GM23338 (cell line): Measurements from ENCODE around the gene KLK6. TPM values are rescaled to one million over a fixed set of nuclear protein-coding genes. Genes with fewer than 3 reads are reported as not detected.

Experiments
- ATAC-seq: fragments of 200-7000 bp; cut with Tn5 transposase; 3 replicates; pipeline ENCODE4 v1.9.1; 2020
- DNase-seq: peaks from one replicate; pipeline ENCODE4 v3.0.0-alpha.2; 2015; ENCODE audit warnings: low spot score
- H2AFZ ChIP-seq: fragments of 200-600 bp; sonication (generic); 2 replicates; pipeline ENCODE4 v1.8.0; 2016; ENCODE audit warnings: antibody characterized with exemption, mild to moderate bottlenecking, moderate library complexity
- H3F3A ChIP-seq: fragments of 200-600 bp; sonication (generic); replicated peaks from 2 replicates; pipeline ENCODE4 v1.8.0; 2017; ENCODE audit warnings: antibody characterized with exemption, mixed run types, low read depth
- H3K27ac ChIP-seq: fragments of 200-600 bp; sonication (generic); 2 replicates; pipeline ENCODE4 v1.6.1; 2016; ENCODE audit warnings: low read depth
- H3K27me3 ChIP-seq: fragments of 200-600 bp; sonication (generic); 2 replicates; pipeline ENCODE4 v1.8.0; 2016; ENCODE audit warnings: mild to moderate bottlenecking, mixed run types, moderate library complexity; ENCODE audit not compliant: insufficient read depth
- H3K36me3 ChIP-seq: fragments of 200-600 bp; sonication (generic); 2 replicates; pipeline ENCODE4 v1.8.0; 2016; ENCODE audit warnings: mild to moderate bottlenecking; ENCODE audit not compliant: insufficient read depth
- H3K4me1 ChIP-seq: fragments of 200-600 bp; sonication (generic); 2 replicates; pipeline ENCODE4 v1.8.0; 2016; ENCODE audit warnings: mild to moderate bottlenecking, moderate library complexity; ENCODE audit not compliant: insufficient read depth
- H3K4me2 ChIP-seq: fragments of 200-600 bp; sonication (generic); 2 replicates; pipeline ENCODE4 v1.7.1; 2017; ENCODE audit warnings: mixed run types
- H3K4me3 ChIP-seq: fragments of 200-600 bp; sonication (generic); 2 replicates; pipeline ENCODE4 v1.6.1; 2016; ENCODE audit warnings: mixed run types
- H3K79me2 ChIP-seq: fragments of 200-600 bp; sonication (generic); replicated peaks from 2 replicates; pipeline ENCODE4 v1.8.0; 2017; ENCODE audit warnings: mild to moderate bottlenecking; ENCODE audit not compliant: insufficient read depth
- H3K9me2 ChIP-seq: fragments of 200-600 bp; sonication (generic); 2 replicates; pipeline ENCODE4 v1.8.0; 2017; ENCODE audit not compliant: insufficient read depth
- H4K20me1 ChIP-seq: fragments of 200-600 bp; sonication (generic); replicated peaks from 2 replicates; pipeline ENCODE4 v1.8.0; 2017; ENCODE audit warnings: mild to moderate bottlenecking; ENCODE audit not compliant: insufficient read depth
- H3K27ac Mint-ChIP-seq: 2 replicates; pipeline ENCODE4 v1.8.0; 2020; ENCODE audit warnings: inconsistent platforms, mild to moderate bottlenecking, moderate library complexity, mixed read lengths
- H3K27me3 Mint-ChIP-seq: 3 replicates; pipeline ENCODE4 v1.8.0; 2022; ENCODE audit warnings: low read depth, mild to moderate bottlenecking, moderate library complexity, mixed read lengths, inconsistent platforms; ENCODE audit not compliant: insufficient read depth, poor library complexity
- H3K36me3 Mint-ChIP-seq: 3 replicates; pipeline ENCODE4 v1.8.0; 2021; ENCODE audit warnings: low read depth, mild to moderate bottlenecking, inconsistent platforms, moderate library complexity, mixed read lengths
- H3K4me1 Mint-ChIP-seq: 3 replicates; pipeline ENCODE4 v1.8.0; 2020; ENCODE audit warnings: mild to moderate bottlenecking, inconsistent platforms, mixed read lengths
- H3K4me3 Mint-ChIP-seq: 3 replicates; pipeline ENCODE4 v1.8.0; 2021; ENCODE audit warnings: moderate library complexity, mild to moderate bottlenecking, inconsistent platforms, mixed read lengths
- H3K9me3 Mint-ChIP-seq: 3 replicates; pipeline ENCODE4 v1.8.0; 2020; ENCODE audit warnings: moderate library complexity, mild to moderate bottlenecking, inconsistent platforms, mixed read lengths
- CREB1 ChIP-seq: fragments of 250-450 bp; sonication (Bioruptor Pico); IDR thresholded peaks from 2 replicates; pipeline ENCODE4 v1.5.0; 2020; ENCODE audit warnings: low read depth, mild to moderate bottlenecking, moderate library complexity
- EZH2 ChIP-seq: fragments of 200-600 bp; sonication (generic); IDR thresholded peaks from one replicate; pipeline ENCODE4 v1.8.0; 2017; ENCODE audit warnings: antibody characterized with exemption, mild to moderate bottlenecking, low read depth; ENCODE audit not compliant: unreplicated experiment
- EZH2phosphoT487 ChIP-seq: fragments of 200-600 bp; sonication (generic); IDR thresholded peaks from one replicate; pipeline ENCODE4 v1.8.1; 2018; ENCODE audit warnings: antibody characterized with exemption; ENCODE audit not compliant: unreplicated experiment
- JUNB ChIP-seq: IDR thresholded peaks from one replicate; pipeline ENCODE4 v1.6.1; 2016; ENCODE audit warnings: antibody characterized with exemption; ENCODE audit not compliant: unreplicated experiment
- NANOG ChIP-seq: IDR thresholded peaks from 2 replicates; pipeline ENCODE4 v1.6.1; 2016; ENCODE audit warnings: antibody characterized with exemption, borderline replicate concordance
- POLR2AphosphoS5 ChIP-seq: IDR thresholded peaks from 2 replicates; pipeline ENCODE4 v1.6.1; 2016; ENCODE audit warnings: antibody characterized with exemption, low read depth
- STAT1 ChIP-seq: IDR thresholded peaks from one replicate; pipeline ENCODE4 v1.6.1; 2016; ENCODE audit warnings: antibody characterized with exemption; ENCODE audit not compliant: unreplicated experiment
- ZNF331 ChIP-seq: fragments of 250-450 bp; sonication (Bioruptor Pico); IDR thresholded peaks from 2 replicates; pipeline ENCODE4 v1.5.0; 2020; ENCODE audit warnings: low read depth, mild to moderate bottlenecking, moderate library complexity
- polyA plus RNA-seq: library from polyadenylated mRNA; unstranded; fragments of >200 nt; fragmentation: Nextera tagmentation; extraction: Ambion mirVana; gene quantifications from 2 replicates; pipeline ENCODE4 v1.2.1, GENCODE V29; 2016
- total RNA-seq: library from RNA; depleted of rRNA; stranded (reverse); fragments of >200 nt; shearing (Covaris generic); gene quantifications from 2 replicates; pipeline ENCODE4 v1.2.3, GENCODE V29; 2014
- TF ChIP-seq, protein P1 (sequence below), 2 experiments: fragments of 200-600 bp in 1 of 2; sonication (generic) in 1 of 2; conservative IDR thresholded peaks; 2 replicates each; pipeline versions ENCODE4 v1.5.1 to v1.6.1; 2016 to 2017; ENCODE audit warnings: antibody characterized with exemption in 2 of 2, low read depth in 2 of 2, mild to moderate bottlenecking in 2 of 2, moderate library complexity in 1 of 2
- TF ChIP-seq, protein P2 (sequence below): IDR thresholded peaks from 2 replicates; pipeline ENCODE4 v1.6.1; 2016; ENCODE audit warnings: antibody characterized with exemption
- TF ChIP-seq, protein P3 (sequence below): IDR thresholded peaks from one replicate; pipeline ENCODE4 v1.6.1; 2018; ENCODE audit warnings: antibody characterized with exemption; ENCODE audit not compliant: unreplicated experiment

The KLK6 gene
- total and polyA plus RNA-seq, 2 experiments from 2014 or later: 0.47 to 0.56 TPM

DNA sequence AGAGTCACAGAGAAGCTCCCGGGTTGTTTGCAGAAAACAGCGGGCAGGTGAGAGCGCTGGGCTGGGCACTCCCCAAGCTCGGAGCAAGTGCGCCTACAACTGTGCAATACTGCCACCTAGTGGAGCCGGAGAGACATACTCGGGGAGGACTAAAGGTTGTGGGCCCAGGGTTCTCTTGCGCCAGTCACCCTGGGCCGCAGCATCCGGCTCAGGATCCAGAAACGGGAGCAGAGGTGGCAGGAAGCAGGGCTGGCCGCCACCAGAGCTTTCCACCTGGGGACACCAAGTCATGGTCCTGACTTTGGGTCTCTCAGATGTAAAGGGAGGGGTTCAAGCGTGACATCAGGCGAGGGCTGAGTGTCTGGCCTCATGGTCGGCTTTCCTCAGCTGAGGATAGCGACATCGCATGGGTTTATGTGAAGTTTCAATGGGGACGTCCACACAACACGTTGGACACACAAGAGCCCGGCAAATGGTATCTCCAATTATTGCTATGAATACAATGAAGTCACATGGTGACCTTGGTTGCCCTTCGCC lies 47.0 kb downstream of the KLK6 start:
- Mint-ChIP-seq H3K4me3 (no peak overlapping the region), H3K9me3 (no peaks in the 10 kb centered on the region), H3K27me3 (peaks cover 4% of the 10 kb centered on the region), H3K36me3 (no peaks in the 10 kb centered on the region), H3K4me1 (peaks cover 11% of the 10 kb centered on the region), H3K27ac (no peak overlapping the region; the same call in 1 of the 2 replicates)
- no peaks in the 10 kb centered on the region for H3K36me3 ChIP-seq
- no peaks in the 10 kb centered on the region for H4K20me1 ChIP-seq
- peak overlapping the region; percentile 57 for H3K4me2 ChIP-seq
- H3K4me3 ChIP-seq: 0 out of 2 replicates have a peak overlapping the region, but pooled peaks have one; percentile 9
- DNase-seq (peak; percentile 95), ATAC-seq (peak; percentile 100)
- no peaks in the 10 kb centered on the region for H3K27me3 ChIP-seq
- no peak overlapping the region for H2AFZ ChIP-seq
- no peak overlapping the region for H3K27ac ChIP-seq
- H3K79me2 ChIP-seq: no peaks in the 10 kb centered on the region
- H3K4me1 ChIP-seq: peaks cover 10% of the 10 kb centered on the region; the same call in 1 of the 2 replicates
- TF ChIP-seq, protein P1, sequence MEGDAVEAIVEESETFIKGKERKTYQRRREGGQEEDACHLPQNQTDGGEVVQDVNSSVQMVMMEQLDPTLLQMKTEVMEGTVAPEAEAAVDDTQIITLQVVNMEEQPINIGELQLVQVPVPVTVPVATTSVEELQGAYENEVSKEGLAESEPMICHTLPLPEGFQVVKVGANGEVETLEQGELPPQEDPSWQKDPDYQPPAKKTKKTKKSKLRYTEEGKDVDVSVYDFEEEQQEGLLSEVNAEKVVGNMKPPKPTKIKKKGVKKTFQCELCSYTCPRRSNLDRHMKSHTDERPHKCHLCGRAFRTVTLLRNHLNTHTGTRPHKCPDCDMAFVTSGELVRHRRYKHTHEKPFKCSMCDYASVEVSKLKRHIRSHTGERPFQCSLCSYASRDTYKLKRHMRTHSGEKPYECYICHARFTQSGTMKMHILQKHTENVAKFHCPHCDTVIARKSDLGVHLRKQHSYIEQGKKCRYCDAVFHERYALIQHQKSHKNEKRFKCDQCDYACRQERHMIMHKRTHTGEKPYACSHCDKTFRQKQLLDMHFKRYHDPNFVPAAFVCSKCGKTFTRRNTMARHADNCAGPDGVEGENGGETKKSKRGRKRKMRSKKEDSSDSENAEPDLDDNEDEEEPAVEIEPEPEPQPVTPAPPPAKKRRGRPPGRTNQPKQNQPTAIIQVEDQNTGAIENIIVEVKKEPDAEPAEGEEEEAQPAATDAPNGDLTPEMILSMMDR (conservative IDR thresholded peaks at IDR 0.05; ENCODE audit: low read depth in 2 of 2): peak; percentile 83 to 97
- TF ChIP-seq JUNB (no peak), POLR2AphosphoS5 (no peak), EZH2phosphoT487 (no peak)
- no peaks in the 10 kb centered on the region for H3F3A ChIP-seq
- no peaks in the 10 kb centered on the region for H3K9me2 ChIP-seq

DNA sequence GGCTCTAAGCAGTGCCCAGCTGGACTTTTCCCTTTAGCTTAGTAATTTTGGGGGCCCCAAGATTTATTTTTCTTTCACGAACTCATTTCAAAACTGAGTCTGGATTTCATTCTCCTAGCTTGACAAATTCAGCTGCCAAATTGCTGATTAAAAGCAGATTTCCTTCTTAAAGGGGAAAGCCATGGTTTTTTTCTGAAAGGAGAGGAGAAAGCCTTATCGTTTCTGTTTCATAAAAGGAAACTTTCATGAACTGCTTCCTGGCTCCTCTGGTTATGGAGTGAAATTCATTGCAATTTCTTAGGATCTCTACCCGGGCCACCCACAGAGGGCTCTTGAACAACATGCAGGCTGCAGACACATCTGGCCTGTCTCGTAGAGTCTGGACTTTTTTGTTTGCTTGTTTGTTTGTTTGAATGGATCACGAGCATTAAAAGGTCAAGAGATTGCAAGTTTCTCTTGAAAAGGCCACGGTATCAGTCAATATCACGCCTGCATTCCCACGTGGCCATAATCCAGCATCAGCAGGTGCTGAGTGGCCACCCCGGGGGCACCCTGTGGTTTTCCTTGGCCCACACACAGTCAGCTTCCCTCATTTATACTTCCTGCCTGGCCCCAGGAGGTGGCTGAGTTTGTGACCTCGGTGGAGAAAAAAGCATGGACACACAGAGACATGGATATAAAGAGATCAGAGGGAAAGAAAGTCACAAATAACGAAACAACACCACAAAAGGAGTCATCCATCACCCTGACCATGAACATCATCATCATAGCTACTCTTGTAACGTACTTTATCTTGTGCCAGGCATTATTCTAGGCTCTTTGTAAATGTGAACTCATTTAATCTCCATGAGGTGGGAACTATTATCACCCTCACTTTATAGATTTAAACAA lies 47.7 kb downstream of the KLK6 start:
- Histone ChIP-seq H3K27ac (no peak overlapping the region), H3K4me2 (peak overlapping the region; percentile 57), H3K4me3 (peak overlapping the region; percentile 9; the same call in 1 of the 2 replicates), H3F3A (no peaks in the 10 kb centered on the region), H3K27me3 (no peaks in the 10 kb centered on the region), H3K79me2 (no peaks in the 10 kb centered on the region), H2AFZ (peak overlapping the region; percentile 34), H3K4me1 (peaks cover 10% of the 10 kb centered on the region; the same call in 1 of the 2 replicates), H4K20me1 (no peaks in the 10 kb centered on the region), H3K9me2 (no peaks in the 10 kb centered on the region), H3K36me3 (no peaks in the 10 kb centered on the region)
- ATAC-seq: peak; percentile 50
- H3K36me3 Mint-ChIP-seq: no peaks in the 10 kb centered on the region
- H3K4me3 Mint-ChIP-seq: peak overlapping the region; percentile 13; the same call in 1 of the 3 replicates
- H3K4me1 Mint-ChIP-seq: peaks cover 11% of the 10 kb centered on the region
- H3K9me3 Mint-ChIP-seq: no peaks in the 10 kb centered on the region
- DNase-seq: peak; percentile 36
- no peak overlapping the region for H3K27ac Mint-ChIP-seq
- peaks cover 4% of the 10 kb centered on the region for H3K27me3 Mint-ChIP-seq
- TF ChIP-seq CREB1 (CRISPR knock-in tag) (no peak), EZH2 (no peak), STAT1 (no peak), ZNF331 (CRISPR knock-in tag) (no peak), NANOG (no peak), JUNB (no peak)
- TF ChIP-seq, protein P2, sequence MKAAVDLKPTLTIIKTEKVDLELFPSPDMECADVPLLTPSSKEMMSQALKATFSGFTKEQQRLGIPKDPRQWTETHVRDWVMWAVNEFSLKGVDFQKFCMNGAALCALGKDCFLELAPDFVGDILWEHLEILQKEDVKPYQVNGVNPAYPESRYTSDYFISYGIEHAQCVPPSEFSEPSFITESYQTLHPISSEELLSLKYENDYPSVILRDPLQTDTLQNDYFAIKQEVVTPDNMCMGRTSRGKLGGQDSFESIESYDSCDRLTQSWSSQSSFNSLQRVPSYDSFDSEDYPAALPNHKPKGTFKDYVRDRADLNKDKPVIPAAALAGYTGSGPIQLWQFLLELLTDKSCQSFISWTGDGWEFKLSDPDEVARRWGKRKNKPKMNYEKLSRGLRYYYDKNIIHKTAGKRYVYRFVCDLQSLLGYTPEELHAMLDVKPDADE: no peak
- TF ChIP-seq, protein P1 (conservative IDR thresholded peaks at IDR 0.05; ENCODE audit: low read depth in 2 of 2): no peak
- TF ChIP-seq, protein P3, sequence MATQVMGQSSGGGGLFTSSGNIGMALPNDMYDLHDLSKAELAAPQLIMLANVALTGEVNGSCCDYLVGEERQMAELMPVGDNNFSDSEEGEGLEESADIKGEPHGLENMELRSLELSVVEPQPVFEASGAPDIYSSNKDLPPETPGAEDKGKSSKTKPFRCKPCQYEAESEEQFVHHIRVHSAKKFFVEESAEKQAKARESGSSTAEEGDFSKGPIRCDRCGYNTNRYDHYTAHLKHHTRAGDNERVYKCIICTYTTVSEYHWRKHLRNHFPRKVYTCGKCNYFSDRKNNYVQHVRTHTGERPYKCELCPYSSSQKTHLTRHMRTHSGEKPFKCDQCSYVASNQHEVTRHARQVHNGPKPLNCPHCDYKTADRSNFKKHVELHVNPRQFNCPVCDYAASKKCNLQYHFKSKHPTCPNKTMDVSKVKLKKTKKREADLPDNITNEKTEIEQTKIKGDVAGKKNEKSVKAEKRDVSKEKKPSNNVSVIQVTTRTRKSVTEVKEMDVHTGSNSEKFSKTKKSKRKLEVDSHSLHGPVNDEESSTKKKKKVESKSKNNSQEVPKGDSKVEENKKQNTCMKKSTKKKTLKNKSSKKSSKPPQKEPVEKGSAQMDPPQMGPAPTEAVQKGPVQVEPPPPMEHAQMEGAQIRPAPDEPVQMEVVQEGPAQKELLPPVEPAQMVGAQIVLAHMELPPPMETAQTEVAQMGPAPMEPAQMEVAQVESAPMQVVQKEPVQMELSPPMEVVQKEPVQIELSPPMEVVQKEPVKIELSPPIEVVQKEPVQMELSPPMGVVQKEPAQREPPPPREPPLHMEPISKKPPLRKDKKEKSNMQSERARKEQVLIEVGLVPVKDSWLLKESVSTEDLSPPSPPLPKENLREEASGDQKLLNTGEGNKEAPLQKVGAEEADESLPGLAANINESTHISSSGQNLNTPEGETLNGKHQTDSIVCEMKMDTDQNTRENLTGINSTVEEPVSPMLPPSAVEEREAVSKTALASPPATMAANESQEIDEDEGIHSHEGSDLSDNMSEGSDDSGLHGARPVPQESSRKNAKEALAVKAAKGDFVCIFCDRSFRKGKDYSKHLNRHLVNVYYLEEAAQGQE: no peak
